HG03342 (cell line): ENCODE measurements around the gene WDR76.

Source experiments
- ATAC-seq: cut with Tn5 transposase; IDR thresholded peaks from one replicate; pipeline ENCODE4 v1.9.1; 2021; ENCODE audit warnings: mild to moderate bottlenecking, moderate library complexity; ENCODE audit not compliant: unreplicated experiment

Gene WDR76

GRCh38 chr15:43908516-43909050, 81.8 kb downstream of the WDR76 start:
- no peak for ATAC-seq

GRCh38 chr15:43911235-43911781, 84.5 kb downstream of the WDR76 start:
- no peak for ATAC-seq

GRCh38 chr15:43912208-43912607, 85.4 kb downstream of the WDR76 start:
- ATAC-seq, result no peak

GRCh38 chr15:43913026-43913780, 86.4 kb downstream of the WDR76 start:
- ATAC-seq, result no peak

DNA sequence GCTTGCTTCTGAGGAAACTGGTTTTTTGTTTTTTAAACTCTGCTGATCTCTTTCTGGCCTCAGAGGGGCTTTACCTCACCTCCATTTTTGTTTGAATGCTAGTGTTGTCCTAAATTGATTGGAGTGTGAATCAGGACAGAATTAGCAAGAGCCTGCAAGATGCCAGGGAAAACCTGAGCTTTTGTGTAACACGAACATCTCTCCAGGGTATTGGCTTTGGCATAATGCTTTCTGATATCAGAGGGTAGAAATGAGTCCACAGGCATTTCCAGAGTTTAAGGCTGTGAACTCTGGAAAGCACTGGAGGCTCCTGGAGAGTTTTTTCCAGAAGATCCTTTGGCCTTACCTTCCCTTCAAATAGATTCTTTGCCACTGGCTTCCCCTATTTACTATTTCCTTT, 87.1 kb downstream of the WDR76 start:
- no peak for ATAC-seq

GRCh38 chr15:43915631-43916325, 89.0 kb downstream of the WDR76 start:
- ATAC-seq, result no peak

- ATAC-seq, result no peak
Observed at GRCh38 chr15:43916326-43916660, 89.5 kb downstream of the WDR76 start.
